Measurements from ENCODE around the gene AVPR2.

GRCh38 chrX:153870288-153870690, 34.2 kb upstream of the AVPR2 start:
- TF ChIP-seq EZH2 (IDR thresholded peaks at IDR 0.05; ENCODE audit: borderline replicate concordance, low read depth, low read length, severe bottlenecking): no peak
- no peak for TF ChIP-seq CTCF (IDR thresholded peaks at IDR 0.05; ENCODE audit: borderline replicate concordance, extremely low read depth, low read length, poor library complexity, severe bottlenecking)

All from DND-41 (cell line).